ENCODE data around the gene TRPT1. TPM values are rescaled to one million over a fixed set of nuclear protein-coding genes. Genes with fewer than 3 reads are reported as not detected.

Gene TRPT1
- total RNA-seq, 1 experiment from 2014 or later, result 43.1 TPM

- H3K27ac Mint-ChIP-seq (ENCODE audit: unreplicated experiment), result peak overlapping the region; percentile 19
- no peak for DNase-seq
- TF ChIP-seq CTCF (IDR thresholded peaks at IDR 0.05; ENCODE audit: unreplicated experiment), result no peak
- H3K36me3 Mint-ChIP-seq (ENCODE audit: insufficient read depth, unreplicated experiment), result peaks cover 89% of the 10 kb centered on the region
- CTCF ChIA-PET, result no interaction called here
- H3K27me3 Mint-ChIP-seq (ENCODE audit: unreplicated experiment), result no peaks in the 10 kb centered on the region
- no peak overlapping the region for H3K4me3 Mint-ChIP-seq (ENCODE audit: low read depth, unreplicated experiment)
- H3K4me1 Mint-ChIP-seq (ENCODE audit: low read depth, unreplicated experiment), result peaks cover 9% of the 10 kb centered on the region
- H3K9me3 Mint-ChIP-seq (ENCODE audit: low read depth, unreplicated experiment), result no peaks in the 10 kb centered on the region
- intact Hi-C loops (cut with micrococcal nuclease; ENCODE audit: unreplicated experiment), result no loop called here
- BruUV-seq (replicated peaks), result no TSS peak
Measured at GRCh38 chr11:64219354-64219684, 6.7 kb downstream of the TRPT1 start.

GRCh38 chr11:64218628-64219353 lies 7.2 kb downstream of the TRPT1 start:
- TF ChIP-seq CTCF (IDR thresholded peaks at IDR 0.05; ENCODE audit: unreplicated experiment), result no peak
- intact Hi-C loops (cut with micrococcal nuclease; ENCODE audit: unreplicated experiment), result no loop called here
- CTCF ChIA-PET, result no interaction called here
- Mint-ChIP-seq H3K4me1 (ENCODE audit: low read depth, unreplicated experiment) (peaks cover 9% of the 10 kb centered on the region), H3K9me3 (ENCODE audit: low read depth, unreplicated experiment) (no peaks in the 10 kb centered on the region), H3K27ac (ENCODE audit: unreplicated experiment) (peak overlapping the region; percentile 19), H3K36me3 (ENCODE audit: insufficient read depth, unreplicated experiment) (peaks cover 89% of the 10 kb centered on the region), H3K27me3 (ENCODE audit: unreplicated experiment) (no peaks in the 10 kb centered on the region), H3K4me3 (ENCODE audit: low read depth, unreplicated experiment) (no peak overlapping the region)
- no peak for DNase-seq
- no TSS peak for BruUV-seq (replicated peaks)

- no peaks in the 10 kb centered on the region for H3K27me3 Mint-ChIP-seq (ENCODE audit: unreplicated experiment)
- no peak overlapping the region for H3K27ac Mint-ChIP-seq (ENCODE audit: unreplicated experiment)
- intact Hi-C loops (cut with micrococcal nuclease; ENCODE audit: unreplicated experiment), result no loop called here
- CTCF ChIA-PET, result interaction anchor here (0.6 to 0.7 kb wide), 2 partner anchors 13 to 40 kb away, joined by 3 read pairs; partner anchors contain the start of gene DNAJC4
- peaks cover 9% of the 10 kb centered on the region for H3K4me1 Mint-ChIP-seq (ENCODE audit: low read depth, unreplicated experiment)
- no TSS peak for BruUV-seq (replicated peaks)
- H3K4me3 Mint-ChIP-seq (ENCODE audit: low read depth, unreplicated experiment), result no peak overlapping the region
- no peaks in the 10 kb centered on the region for H3K9me3 Mint-ChIP-seq (ENCODE audit: low read depth, unreplicated experiment)
- no peak for DNase-seq
- no peak for TF ChIP-seq CTCF (IDR thresholded peaks at IDR 0.05; ENCODE audit: unreplicated experiment)
- H3K36me3 Mint-ChIP-seq (ENCODE audit: insufficient read depth, unreplicated experiment), result peaks cover 73% of the 10 kb centered on the region
Measured at GRCh38 chr11:64216879-64217278, 9.1 kb downstream of the TRPT1 start.

- CTCF ChIA-PET, result interaction anchor here (0.7 kb wide), 1 partner anchor 121 kb away, joined by 5 read pairs; no protein-coding TSS in a partner anchor
- intact Hi-C loops (cut with micrococcal nuclease; ENCODE audit: unreplicated experiment), result no loop called here
- no peaks in the 10 kb centered on the region for H3K4me1 Mint-ChIP-seq (ENCODE audit: low read depth, unreplicated experiment)
- H3K27me3 Mint-ChIP-seq (ENCODE audit: unreplicated experiment), result no peaks in the 10 kb centered on the region
- no peak for DNase-seq
- no peak overlapping the region for H3K27ac Mint-ChIP-seq (ENCODE audit: unreplicated experiment)
- no peaks in the 10 kb centered on the region for H3K9me3 Mint-ChIP-seq (ENCODE audit: low read depth, unreplicated experiment)
- H3K4me3 Mint-ChIP-seq (ENCODE audit: low read depth, unreplicated experiment), result no peak overlapping the region
- TF ChIP-seq CTCF (IDR thresholded peaks at IDR 0.05; ENCODE audit: unreplicated experiment), result no peak
- peaks cover 62% of the 10 kb centered on the region for H3K36me3 Mint-ChIP-seq (ENCODE audit: insufficient read depth, unreplicated experiment)
- BruUV-seq (replicated peaks), result no TSS peak
Measured at GRCh38 chr11:64211181-64211872, 14.7 kb downstream of the TRPT1 start.
